HepG2 (cell line): ENCODE data around the gene WDR18. TPM values are rescaled to one million over a fixed set of nuclear protein-coding genes. Genes with fewer than 3 reads are reported as not detected.

Experiments used
- POGZ ChIP-seq: sonication (generic); formaldehyde crosslinking; IDR thresholded peaks from 2 replicates; pipeline ENCODE4 v1.4.0; 2020; ENCODE audit warnings: mild to moderate bottlenecking, missing genetic modification reagents
- TOPORS ChIP-seq: sonication (generic); formaldehyde crosslinking; IDR thresholded peaks from 2 replicates; pipeline ENCODE4 v1.8.0; 2023; ENCODE audit warnings: mild to moderate bottlenecking, missing genetic modification reagents
- polyA plus RNA-seq, 8 experiments: library from polyadenylated mRNA; depleted of rRNA in 3 of 8; stranded (reverse) in 7 of 8; unstranded in 1 of 8; fragments of >200 nt; fragmentation: Illumina TruSeq in 4 of 8; extraction: Trizol in 4 of 8; gene quantifications; 2 replicates each; pipeline versions ENCODE4 v1.2.1 to v1.2.3, GENCODE V29; 2011 to 2016; ENCODE audit warnings: low read depth in 4 of 8, missing spikeins in 1 of 8, mixed read lengths in 1 of 8; ENCODE audit not compliant: insufficient read depth in 1 of 8
- total RNA-seq, 5 experiments: library from RNA; depleted of rRNA; stranded (reverse); fragments of >200 nt; fragmentation: Illumina TruSeq; extraction: Trizol; gene quantifications; 2 replicates each; pipeline ENCODE4 v1.2.3, GENCODE V29; 2016; ENCODE audit warnings: low read depth in 1 of 5
- TF ChIP-seq, protein P1 (sequence below), 2 experiments: fragments of 450-650 bp in 1 of 2; sonication (generic) in 1 of 2; formaldehyde crosslinking in 1 of 2; IDR thresholded peaks; 2 replicates each; pipeline versions ENCODE4 v1.6.1 to v1.8.0; 2016 to 2022; ENCODE audit warnings: antibody characterized with exemption in 1 of 2, mild to moderate bottlenecking in 1 of 2, missing genetic modification reagents in 1 of 2
- TF ChIP-seq, protein P2 (sequence below): sonication (generic); formaldehyde crosslinking; IDR thresholded peaks from 2 replicates; pipeline ENCODE4 v1.5.1; 2020; ENCODE audit warnings: mild to moderate bottlenecking, missing genetic modification reagents, borderline replicate concordance
- TF ChIP-seq, protein P3 (sequence below): sonication (generic); formaldehyde crosslinking; IDR thresholded peaks from 2 replicates; pipeline ENCODE4 v1.4.0; 2020; ENCODE audit warnings: mild to moderate bottlenecking, missing genetic modification reagents
- TF ChIP-seq, protein P4 (sequence below): sonication (generic); formaldehyde crosslinking; IDR thresholded peaks from 2 replicates; pipeline ENCODE4 v1.5.0; 2020; ENCODE audit warnings: missing genetic modification reagents, mild to moderate bottlenecking, borderline replicate concordance
- TF ChIP-seq, protein P5 (sequence below), 2 experiments: sonication (generic) in 1 of 2; formaldehyde crosslinking in 1 of 2; IDR thresholded peaks; 2 replicates each; pipeline versions ENCODE4 v1.4.0 to v1.6.1; 2016 to 2020; ENCODE audit warnings: borderline replicate concordance in 1 of 2, low read depth in 1 of 2, mild to moderate bottlenecking in 1 of 2, missing genetic modification reagents in 1 of 2

WDR18 gene
- total and polyA plus RNA-seq, 2 of the 13 experiments (the other 11 are each of a cell fraction or from before 2014, with no cell fraction given): 36.4 to 47.6 TPM

DNA sequence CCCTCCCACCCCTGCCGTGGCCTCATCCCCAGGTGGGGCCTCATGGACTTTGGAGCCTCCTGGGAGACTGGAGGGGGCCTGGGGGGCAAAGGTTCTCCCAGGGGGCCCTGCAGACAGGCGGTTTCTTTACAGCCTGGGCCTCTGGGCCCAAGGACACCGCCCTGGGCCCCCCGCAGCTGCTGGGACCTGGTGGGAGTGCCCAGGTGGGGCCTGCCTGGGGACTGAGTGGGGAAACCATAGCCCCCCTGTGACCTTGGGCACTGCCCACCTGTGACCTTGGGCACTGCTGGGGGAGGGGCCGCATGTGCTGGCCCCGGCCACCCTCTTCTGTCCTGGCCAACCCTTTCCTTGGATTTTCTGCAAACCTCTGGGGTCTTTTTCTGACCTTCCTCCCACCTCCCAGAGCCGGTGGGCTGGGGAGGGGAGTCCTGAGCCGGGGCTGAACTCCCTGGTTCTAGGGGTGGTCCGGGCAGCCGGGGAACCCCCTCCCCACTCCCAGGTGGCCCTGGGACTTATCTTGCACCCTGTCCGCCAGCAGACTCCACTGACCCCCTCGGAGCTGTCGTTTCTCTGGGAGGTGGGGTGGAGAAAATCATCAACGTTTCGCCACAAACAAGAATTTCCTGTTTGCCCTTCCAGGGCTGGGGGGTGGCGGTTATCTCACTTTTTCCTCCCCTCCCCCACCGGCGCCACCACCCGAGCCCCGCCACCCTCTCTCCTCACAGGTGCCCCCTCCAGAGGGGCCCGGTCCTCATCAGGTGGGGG lies 31.3 kb upstream of the WDR18 start (continued):
- TF ChIP-seq, protein P1, sequence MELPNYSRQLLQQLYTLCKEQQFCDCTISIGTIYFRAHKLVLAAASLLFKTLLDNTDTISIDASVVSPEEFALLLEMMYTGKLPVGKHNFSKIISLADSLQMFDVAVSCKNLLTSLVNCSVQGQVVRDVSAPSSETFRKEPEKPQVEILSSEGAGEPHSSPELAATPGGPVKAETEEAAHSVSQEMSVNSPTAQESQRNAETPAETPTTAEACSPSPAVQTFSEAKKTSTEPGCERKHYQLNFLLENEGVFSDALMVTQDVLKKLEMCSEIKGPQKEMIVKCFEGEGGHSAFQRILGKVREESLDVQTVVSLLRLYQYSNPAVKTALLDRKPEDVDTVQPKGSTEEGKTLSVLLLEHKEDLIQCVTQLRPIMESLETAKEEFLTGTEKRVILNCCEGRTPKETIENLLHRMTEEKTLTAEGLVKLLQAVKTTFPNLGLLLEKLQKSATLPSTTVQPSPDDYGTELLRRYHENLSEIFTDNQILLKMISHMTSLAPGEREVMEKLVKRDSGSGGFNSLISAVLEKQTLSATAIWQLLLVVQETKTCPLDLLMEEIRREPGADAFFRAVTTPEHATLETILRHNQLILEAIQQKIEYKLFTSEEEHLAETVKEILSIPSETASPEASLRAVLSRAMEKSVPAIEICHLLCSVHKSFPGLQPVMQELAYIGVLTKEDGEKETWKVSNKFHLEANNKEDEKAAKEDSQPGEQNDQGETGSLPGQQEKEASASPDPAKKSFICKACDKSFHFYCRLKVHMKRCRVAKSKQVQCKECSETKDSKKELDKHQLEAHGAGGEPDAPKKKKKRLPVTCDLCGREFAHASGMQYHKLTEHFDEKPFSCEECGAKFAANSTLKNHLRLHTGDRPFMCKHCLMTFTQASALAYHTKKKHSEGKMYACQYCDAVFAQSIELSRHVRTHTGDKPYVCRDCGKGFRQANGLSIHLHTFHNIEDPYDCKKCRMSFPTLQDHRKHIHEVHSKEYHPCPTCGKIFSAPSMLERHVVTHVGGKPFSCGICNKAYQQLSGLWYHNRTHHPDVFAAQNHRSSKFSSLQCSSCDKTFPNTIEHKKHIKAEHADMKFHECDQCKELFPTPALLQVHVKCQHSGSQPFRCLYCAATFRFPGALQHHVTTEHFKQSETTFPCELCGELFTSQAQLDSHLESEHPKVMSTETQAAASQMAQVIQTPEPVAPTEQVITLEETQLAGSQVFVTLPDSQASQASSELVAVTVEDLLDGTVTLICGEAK (IDR thresholded peaks at IDR 0.05): no peak
- TF ChIP-seq, protein P1 (CRISPR knock-in tag; IDR thresholded peaks at IDR 0.05): peak; percentile 64
- TF ChIP-seq POGZ (CRISPR knock-in tag): peak; percentile 77
- TF ChIP-seq, protein P2, sequence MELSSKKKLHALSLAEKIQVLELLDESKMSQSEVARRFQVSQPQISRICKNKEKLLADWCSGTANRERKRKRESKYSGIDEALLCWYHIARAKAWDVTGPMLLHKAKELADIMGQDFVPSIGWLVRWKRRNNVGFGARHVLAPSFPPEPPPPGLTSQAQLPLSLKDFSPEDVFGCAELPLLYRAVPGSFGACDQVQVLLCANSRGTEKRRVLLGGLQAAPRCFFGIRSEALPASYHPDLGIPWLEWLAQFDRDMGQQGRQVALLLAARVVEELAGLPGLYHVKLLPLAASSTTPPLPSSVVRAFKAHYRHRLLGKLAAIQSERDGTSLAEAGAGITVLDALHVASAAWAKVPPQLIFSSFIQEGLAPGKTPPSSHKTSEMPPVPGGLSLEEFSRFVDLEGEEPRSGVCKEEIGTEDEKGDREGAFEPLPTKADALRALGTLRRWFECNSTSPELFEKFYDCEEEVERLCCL (CRISPR knock-in tag): no peak
- TF ChIP-seq TOPORS (CRISPR knock-in tag): peak; percentile 67; the same call in 1 of the 2 replicates
- TF ChIP-seq, protein P3, sequence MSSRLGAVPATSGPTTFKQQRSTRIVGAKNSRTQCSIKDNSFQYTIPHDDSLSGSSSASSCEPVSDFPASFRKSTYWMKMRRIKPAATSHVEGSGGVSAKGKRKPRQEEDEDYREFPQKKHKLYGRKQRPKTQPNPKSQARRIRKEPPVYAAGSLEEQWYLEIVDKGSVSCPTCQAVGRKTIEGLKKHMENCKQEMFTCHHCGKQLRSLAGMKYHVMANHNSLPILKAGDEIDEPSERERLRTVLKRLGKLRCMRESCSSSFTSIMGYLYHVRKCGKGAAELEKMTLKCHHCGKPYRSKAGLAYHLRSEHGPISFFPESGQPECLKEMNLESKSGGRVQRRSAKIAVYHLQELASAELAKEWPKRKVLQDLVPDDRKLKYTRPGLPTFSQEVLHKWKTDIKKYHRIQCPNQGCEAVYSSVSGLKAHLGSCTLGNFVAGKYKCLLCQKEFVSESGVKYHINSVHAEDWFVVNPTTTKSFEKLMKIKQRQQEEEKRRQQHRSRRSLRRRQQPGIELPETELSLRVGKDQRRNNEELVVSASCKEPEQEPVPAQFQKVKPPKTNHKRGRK (CRISPR knock-in tag): no peak
- TF ChIP-seq, protein P4, sequence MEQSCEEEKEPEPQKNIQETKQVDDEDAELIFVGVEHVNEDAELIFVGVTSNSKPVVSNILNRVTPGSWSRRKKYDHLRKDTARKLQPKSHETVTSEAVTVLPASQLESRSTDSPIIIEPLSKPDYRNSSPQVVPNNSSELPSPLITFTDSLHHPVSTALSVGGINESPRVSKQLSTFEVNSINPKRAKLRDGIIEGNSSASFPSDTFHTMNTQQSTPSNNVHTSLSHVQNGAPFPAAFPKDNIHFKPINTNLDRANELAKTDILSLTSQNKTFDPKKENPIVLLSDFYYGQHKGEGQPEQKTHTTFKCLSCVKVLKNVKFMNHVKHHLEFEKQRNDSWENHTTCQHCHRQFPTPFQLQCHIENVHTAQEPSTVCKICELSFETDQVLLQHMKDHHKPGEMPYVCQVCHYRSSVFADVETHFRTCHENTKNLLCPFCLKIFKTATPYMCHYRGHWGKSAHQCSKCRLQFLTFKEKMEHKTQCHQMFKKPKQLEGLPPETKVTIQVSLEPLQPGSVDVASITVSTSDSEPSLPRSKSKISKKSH: peak; percentile 69
- TF ChIP-seq, protein P5, sequence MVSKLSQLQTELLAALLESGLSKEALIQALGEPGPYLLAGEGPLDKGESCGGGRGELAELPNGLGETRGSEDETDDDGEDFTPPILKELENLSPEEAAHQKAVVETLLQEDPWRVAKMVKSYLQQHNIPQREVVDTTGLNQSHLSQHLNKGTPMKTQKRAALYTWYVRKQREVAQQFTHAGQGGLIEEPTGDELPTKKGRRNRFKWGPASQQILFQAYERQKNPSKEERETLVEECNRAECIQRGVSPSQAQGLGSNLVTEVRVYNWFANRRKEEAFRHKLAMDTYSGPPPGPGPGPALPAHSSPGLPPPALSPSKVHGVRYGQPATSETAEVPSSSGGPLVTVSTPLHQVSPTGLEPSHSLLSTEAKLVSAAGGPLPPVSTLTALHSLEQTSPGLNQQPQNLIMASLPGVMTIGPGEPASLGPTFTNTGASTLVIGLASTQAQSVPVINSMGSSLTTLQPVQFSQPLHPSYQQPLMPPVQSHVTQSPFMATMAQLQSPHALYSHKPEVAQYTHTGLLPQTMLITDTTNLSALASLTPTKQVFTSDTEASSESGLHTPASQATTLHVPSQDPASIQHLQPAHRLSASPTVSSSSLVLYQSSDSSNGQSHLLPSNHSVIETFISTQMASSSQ (IDR thresholded peaks at IDR 0.05; ENCODE audit: low read depth): no peak
- TF ChIP-seq, protein P5 (CRISPR knock-in tag; IDR thresholded peaks at IDR 0.05; ENCODE audit: borderline replicate concordance): peak; percentile 85; the same call in 1 of the 2 replicates
